A673 (cell line): Measurements from ENCODE around the gene ZNF335. TPM values are rescaled to one million over a fixed set of nuclear protein-coding genes. Genes with fewer than 3 reads are reported as not detected.

ENCODE experiments used
- BruUV-seq: library from RNA; stranded (reverse); fragments of 400-500 nt; replicated peaks from 2 replicates; lab custom pipeline; 2021; lab: Mats Ljungman, UMichigan
- CTCF ChIA-PET: fragments of 300-600 bp; sonication (Branson Sonifier 250); formaldehyde crosslinking; loops from one replicate; lab custom pipeline; 2022; ENCODE audit warnings: antibody characterized with exemption; lab: Charles Lee
- POLR2A ChIA-PET: fragments of 300-600 bp; sonication (Branson Sonifier 250); formaldehyde crosslinking; loops from one replicate; lab custom pipeline; 2022; ENCODE audit warnings: antibody characterized with exemption; ENCODE audit not compliant: low non-redundant PET; lab: Charles Lee
- DNase-seq: peaks from one replicate; pipeline ENCODE4 v3.0.0-alpha.2; 2015; ENCODE audit warnings: low spot score
- H3K27ac ChIP-seq: fragments of 200-600 bp; sonication (generic); 2 replicates; pipeline ENCODE4 v1.5.1; 2016; ENCODE audit warnings: mixed run types, low read depth, mild to moderate bottlenecking, mixed read lengths, antibody characterized with exemption, low read length; ENCODE audit not compliant: poor library complexity, severe bottlenecking
- H3K27me3 ChIP-seq: fragments of 200-600 bp; sonication (generic); replicated peaks from 2 replicates; pipeline ENCODE4 v1.6.1; 2017; ENCODE audit warnings: mixed run types, low read depth, mild to moderate bottlenecking, mixed read lengths, antibody characterized with exemption, low read length; ENCODE audit not compliant: insufficient read depth, poor library complexity
- H3K36me3 ChIP-seq: fragments of 200-600 bp; sonication (generic); 2 replicates; pipeline ENCODE4 v1.6.1; 2016; ENCODE audit warnings: mixed run types, mild to moderate bottlenecking, mixed read lengths, antibody characterized with exemption, low read length; ENCODE audit not compliant: insufficient read depth, poor library complexity, severe bottlenecking
- H3K4me1 ChIP-seq: fragments of 200-600 bp; sonication (generic); 2 replicates; pipeline ENCODE4 v1.6.1; 2017; ENCODE audit warnings: mixed run types, mild to moderate bottlenecking, mixed read lengths, antibody characterized with exemption, low read length; ENCODE audit not compliant: insufficient read depth, poor library complexity, severe bottlenecking
- H3K4me3 ChIP-seq: fragments of 200-600 bp; sonication (generic); 2 replicates; pipeline ENCODE4 v1.5.1; 2016; ENCODE audit warnings: low read depth, mixed run types, mild to moderate bottlenecking, mixed read lengths, low read length; ENCODE audit not compliant: poor library complexity, severe bottlenecking
- H3K9me3 ChIP-seq: fragments of 200-600 bp; sonication (generic); 2 replicates; pipeline ENCODE4 v1.6.1; 2016; ENCODE audit warnings: mixed run types, low read depth, mild to moderate bottlenecking, mixed read lengths, antibody characterized with exemption, low read length; ENCODE audit not compliant: poor library complexity, severe bottlenecking
- EZH2 ChIP-seq: fragments of 200-600 bp; sonication (generic); IDR thresholded peaks from 2 replicates; pipeline ENCODE4 v1.6.1; 2017; ENCODE audit warnings: borderline replicate concordance, low read depth, mild to moderate bottlenecking, mixed read lengths, antibody characterized with exemption, low read length; ENCODE audit not compliant: poor library complexity, severe bottlenecking
- intact Hi-C: fragments of 100-400 bp; cut with micrococcal nuclease; formaldehyde crosslinking; loops from one replicate; pipeline ENCODE4 v1.10.0; 2022; ENCODE audit not compliant: unreplicated experiment
- total RNA-seq: library from RNA; stranded (reverse); gene quantifications from 2 replicates; pipeline ENCODE4 v1.2.3, GENCODE V29; 2021
- TF ChIP-seq, protein P1 (sequence below): fragments of 300-800, 200-600 bp; sonication (generic); conservative IDR thresholded peaks from 2 replicates; pipeline ENCODE4 v1.5.1; 2017; ENCODE audit warnings: low read depth, mild to moderate bottlenecking, antibody characterized with exemption, low read length, moderate library complexity, mixed read lengths

Gene ZNF335
- total RNA-seq, 1 experiment from 2014 or later, result 31.9 TPM

DNA sequence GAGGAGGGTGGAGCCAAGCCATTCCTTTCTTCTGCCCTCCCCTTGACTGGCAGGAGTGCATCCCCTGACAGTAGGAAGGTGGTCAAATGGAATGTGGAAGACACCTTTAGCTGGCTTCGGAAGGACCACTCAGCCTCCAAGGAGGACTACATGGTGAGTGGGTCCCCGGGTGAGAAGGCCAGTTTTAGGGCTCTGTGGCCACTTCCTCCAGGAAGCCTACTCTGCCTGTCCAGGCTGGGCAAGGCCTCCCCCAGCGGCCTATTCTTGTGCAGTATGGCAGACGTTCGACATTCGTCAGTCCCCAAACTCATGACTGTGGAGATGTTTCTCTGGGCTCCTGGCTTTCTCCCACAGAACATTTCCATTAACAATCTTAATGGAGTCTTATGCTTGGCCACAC, 28.4 kb downstream of the ZNF335 start:
- peaks cover 87% of the 10 kb centered on the region for H3K36me3 ChIP-seq
- H3K9me3 ChIP-seq, result no peaks in the 10 kb centered on the region
- POLR2A ChIA-PET, result no interaction called here
- H3K27ac ChIP-seq, result no peak overlapping the region
- TF ChIP-seq, protein P1, sequence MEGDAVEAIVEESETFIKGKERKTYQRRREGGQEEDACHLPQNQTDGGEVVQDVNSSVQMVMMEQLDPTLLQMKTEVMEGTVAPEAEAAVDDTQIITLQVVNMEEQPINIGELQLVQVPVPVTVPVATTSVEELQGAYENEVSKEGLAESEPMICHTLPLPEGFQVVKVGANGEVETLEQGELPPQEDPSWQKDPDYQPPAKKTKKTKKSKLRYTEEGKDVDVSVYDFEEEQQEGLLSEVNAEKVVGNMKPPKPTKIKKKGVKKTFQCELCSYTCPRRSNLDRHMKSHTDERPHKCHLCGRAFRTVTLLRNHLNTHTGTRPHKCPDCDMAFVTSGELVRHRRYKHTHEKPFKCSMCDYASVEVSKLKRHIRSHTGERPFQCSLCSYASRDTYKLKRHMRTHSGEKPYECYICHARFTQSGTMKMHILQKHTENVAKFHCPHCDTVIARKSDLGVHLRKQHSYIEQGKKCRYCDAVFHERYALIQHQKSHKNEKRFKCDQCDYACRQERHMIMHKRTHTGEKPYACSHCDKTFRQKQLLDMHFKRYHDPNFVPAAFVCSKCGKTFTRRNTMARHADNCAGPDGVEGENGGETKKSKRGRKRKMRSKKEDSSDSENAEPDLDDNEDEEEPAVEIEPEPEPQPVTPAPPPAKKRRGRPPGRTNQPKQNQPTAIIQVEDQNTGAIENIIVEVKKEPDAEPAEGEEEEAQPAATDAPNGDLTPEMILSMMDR, result no peak
- no peak for TF ChIP-seq EZH2
- intact Hi-C loops, result no loop called here
- no TSS peak for BruUV-seq
- H3K4me3 ChIP-seq, result no peak overlapping the region
- no peaks in the 10 kb centered on the region for H3K27me3 ChIP-seq
- CTCF ChIA-PET, result no interaction called here
- peaks cover 6% of the 10 kb centered on the region for H3K4me1 ChIP-seq
- DNase-seq, result no peak

DNA sequence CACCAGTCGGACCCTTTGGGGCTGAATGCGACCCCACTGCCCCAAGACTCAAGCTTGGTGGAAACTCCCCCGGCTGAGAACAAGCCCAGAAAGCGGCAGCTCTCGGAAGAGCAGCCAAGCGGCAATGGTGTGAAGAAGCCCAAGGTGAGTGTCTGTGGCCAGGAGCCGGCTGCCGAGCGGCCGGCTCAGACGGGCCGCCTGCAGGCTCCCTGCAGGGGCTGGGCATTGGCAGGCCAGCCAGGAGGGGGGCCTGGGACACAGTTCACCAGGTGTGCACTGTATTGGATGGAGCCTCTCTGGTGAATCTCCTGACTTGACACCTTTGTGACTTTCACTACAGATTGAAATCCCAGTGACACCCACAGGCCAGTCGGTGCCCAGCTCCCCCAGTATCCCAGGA, 31.5 kb downstream of the ZNF335 start:
- CTCF ChIA-PET, result no interaction called here

DNA sequence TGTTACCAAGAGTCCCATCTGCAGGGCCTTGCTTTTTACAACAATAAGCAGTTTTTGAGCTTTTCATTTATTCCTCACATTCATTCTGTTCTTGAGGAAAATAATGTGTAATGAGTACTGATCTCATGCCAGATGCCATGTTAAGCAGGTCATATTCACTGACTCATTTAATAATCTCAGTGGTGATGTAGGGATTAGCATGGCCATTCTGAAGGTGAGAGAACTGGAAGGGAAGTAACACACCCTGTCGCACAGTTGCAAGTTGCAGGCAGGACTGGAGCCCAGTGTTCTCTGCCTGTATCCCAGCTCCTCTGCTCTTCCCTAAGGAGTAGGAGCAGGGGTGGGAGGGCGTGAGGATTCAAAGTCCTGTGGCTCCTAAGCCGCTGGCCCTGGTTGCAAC, 31.9 kb downstream of the ZNF335 start:
- Histone ChIP-seq H3K9me3 (no peaks in the 10 kb centered on the region), H3K27me3 (no peaks in the 10 kb centered on the region), H3K4me3 (no peak overlapping the region), H3K27ac (peak overlapping the region; percentile 34), H3K36me3 (peaks cover 63% of the 10 kb centered on the region), H3K4me1 (peaks cover 28% of the 10 kb centered on the region)
- ChIA-PET POLR2A (no interaction called here), CTCF (no interaction called here)
- intact Hi-C loops, result no loop called here
- DNase-seq, result no peak
- TF ChIP-seq EZH2, result no peak
- TF ChIP-seq, protein P1, result no peak
- no TSS peak for BruUV-seq

More for the DNA sequence above, 31.5 kb downstream of the ZNF335 start:
- no peak for DNase-seq
- no peaks in the 10 kb centered on the region for H3K27me3 ChIP-seq
- peaks cover 67% of the 10 kb centered on the region for H3K36me3 ChIP-seq
- H3K9me3 ChIP-seq, result no peaks in the 10 kb centered on the region
- peaks cover 28% of the 10 kb centered on the region for H3K4me1 ChIP-seq
- POLR2A ChIA-PET, result no interaction called here
- intact Hi-C loops, result no loop called here
- TF ChIP-seq EZH2, result no peak
- TF ChIP-seq, protein P1, result no peak
- BruUV-seq, result no TSS peak
- H3K27ac ChIP-seq, result peak overlapping the region; percentile 34
- H3K4me3 ChIP-seq, result no peak overlapping the region
